ENCODE results near the gene ESPN.

The ESPN gene

GRCh38 chr1:6508816-6509189 lies 84.2 kb downstream of the ESPN start:
- DNase-seq: no peak

GRCh38 chr1:6509220-6509918 lies 84.8 kb downstream of the ESPN start:
- no peak for DNase-seq

GRCh38 chr1:6509919-6510291 lies 85.3 kb downstream of the ESPN start:
- peak in 5 of 56 donors; percentile 20 to 43 (median 32) for DNase-seq

- no peak for DNase-seq
These were observed 85.9 kb downstream of the ESPN start for GRCh38 chr1:6510493-6510892.

All from amygdala (tissue), 56 donors.